ENCODE data around the gene RETREG3. TPM values are rescaled to one million over a fixed set of nuclear protein-coding genes. Genes with fewer than 3 reads are reported as not detected.

RETREG3 gene
- total and polyA plus RNA-seq, 2 experiments from 2014 or later: 8.0 to 38.2 TPM

- Histone ChIP-seq H3K27ac (ENCODE audit: low read depth) (no peak overlapping the region), H4K20me1 (replicated peaks; ENCODE audit: insufficient read depth) (peaks cover 10% of the 10 kb centered on the region), H3F3A (replicated peaks; ENCODE audit: low read depth) (peaks cover 50% of the 10 kb centered on the region), H3K4me3 (no peak overlapping the region), H3K4me1 (ENCODE audit: insufficient read depth) (peaks cover 11% of the 10 kb centered on the region), H3K79me2 (replicated peaks; ENCODE audit: insufficient read depth) (peaks cover 16% of the 10 kb centered on the region), H3K27me3 (ENCODE audit: insufficient read depth) (no peaks in the 10 kb centered on the region), H3K9me2 (ENCODE audit: insufficient read depth) (no peaks in the 10 kb centered on the region), H3K36me3 (ENCODE audit: insufficient read depth) (peaks cover 33% of the 10 kb centered on the region), H3K4me2 (no peak overlapping the region), H2AFZ (no peak overlapping the region)
- peaks cover 77% of the 10 kb centered on the region for H3K36me3 Mint-ChIP-seq (ENCODE audit: low read depth)
- H3K9me3 Mint-ChIP-seq: no peaks in the 10 kb centered on the region
- TF ChIP-seq JUNB (IDR thresholded peaks at IDR 0.05; ENCODE audit: unreplicated experiment): no peak
- TF ChIP-seq NANOG (IDR thresholded peaks at IDR 0.05; ENCODE audit: borderline replicate concordance): no peak
- no peak for TF ChIP-seq CTCF (conservative IDR thresholded peaks at IDR 0.05; ENCODE audit: low read depth in 2 of 2)
- TF ChIP-seq STAT1 (IDR thresholded peaks at IDR 0.05; ENCODE audit: unreplicated experiment): no peak
- no peak for TF ChIP-seq REST (IDR thresholded peaks at IDR 0.05; ENCODE audit: unreplicated experiment)
- TF ChIP-seq ZNF462 (CRISPR knock-in tag; IDR thresholded peaks at IDR 0.05): no peak
- TF ChIP-seq ZNF331 (CRISPR knock-in tag; IDR thresholded peaks at IDR 0.05; ENCODE audit: low read depth): no peak
- TF ChIP-seq EZH2 (IDR thresholded peaks at IDR 0.05; ENCODE audit: low read depth, unreplicated experiment): no peak
- no peak for TF ChIP-seq POLR2AphosphoS5 (IDR thresholded peaks at IDR 0.05; ENCODE audit: low read depth)
- TF ChIP-seq ZNF114 (CRISPR knock-in tag; IDR thresholded peaks at IDR 0.05): no peak
- no peak for TF ChIP-seq CREB1 (CRISPR knock-in tag; IDR thresholded peaks at IDR 0.05; ENCODE audit: low read depth)
- TF ChIP-seq EZH2phosphoT487 (IDR thresholded peaks at IDR 0.05; ENCODE audit: unreplicated experiment): no peak
- no peak for TF ChIP-seq ETS1 (IDR thresholded peaks at IDR 0.05)
- H3K27me3 Mint-ChIP-seq (ENCODE audit: insufficient read depth, low read depth, poor library complexity): peaks cover 10% of the 10 kb centered on the region
- ATAC-seq (no peak), DNase-seq (ENCODE audit: low spot score) (no peak)
- H3K4me1 Mint-ChIP-seq: peaks cover 13% of the 10 kb centered on the region
- peak overlapping the region; percentile 97; the same call in 2 of the 3 replicates for H3K4me3 Mint-ChIP-seq
- no peak overlapping the region; the same call in 1 of the 2 replicates for H3K27ac Mint-ChIP-seq
These were observed 40.6 kb downstream of the RETREG3 start for GRCh38 chr17:42568341-42569111.
